ENCODE results near the gene SERINC3.

DNA sequence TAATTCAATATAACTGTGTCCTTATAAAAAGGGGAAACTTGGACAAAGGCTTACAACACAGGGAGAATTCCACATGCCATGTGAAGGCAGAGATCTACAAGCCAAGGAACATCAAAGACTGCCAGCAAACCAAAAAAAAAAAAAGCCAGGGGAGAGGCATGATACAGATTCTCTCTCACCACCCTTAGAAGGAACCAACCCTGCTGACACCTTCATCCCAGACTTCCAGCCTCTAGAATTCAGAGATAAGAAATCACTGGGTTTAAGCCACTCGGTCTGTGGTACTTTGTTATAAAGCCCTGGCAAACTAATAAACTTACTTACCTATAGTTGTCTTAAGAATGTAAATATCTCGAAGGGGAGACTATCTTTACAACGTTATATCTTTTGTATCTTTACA, 4.4 kb downstream of the SERINC3 start:
- TF ChIP-seq, protein P1, sequence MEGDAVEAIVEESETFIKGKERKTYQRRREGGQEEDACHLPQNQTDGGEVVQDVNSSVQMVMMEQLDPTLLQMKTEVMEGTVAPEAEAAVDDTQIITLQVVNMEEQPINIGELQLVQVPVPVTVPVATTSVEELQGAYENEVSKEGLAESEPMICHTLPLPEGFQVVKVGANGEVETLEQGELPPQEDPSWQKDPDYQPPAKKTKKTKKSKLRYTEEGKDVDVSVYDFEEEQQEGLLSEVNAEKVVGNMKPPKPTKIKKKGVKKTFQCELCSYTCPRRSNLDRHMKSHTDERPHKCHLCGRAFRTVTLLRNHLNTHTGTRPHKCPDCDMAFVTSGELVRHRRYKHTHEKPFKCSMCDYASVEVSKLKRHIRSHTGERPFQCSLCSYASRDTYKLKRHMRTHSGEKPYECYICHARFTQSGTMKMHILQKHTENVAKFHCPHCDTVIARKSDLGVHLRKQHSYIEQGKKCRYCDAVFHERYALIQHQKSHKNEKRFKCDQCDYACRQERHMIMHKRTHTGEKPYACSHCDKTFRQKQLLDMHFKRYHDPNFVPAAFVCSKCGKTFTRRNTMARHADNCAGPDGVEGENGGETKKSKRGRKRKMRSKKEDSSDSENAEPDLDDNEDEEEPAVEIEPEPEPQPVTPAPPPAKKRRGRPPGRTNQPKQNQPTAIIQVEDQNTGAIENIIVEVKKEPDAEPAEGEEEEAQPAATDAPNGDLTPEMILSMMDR (optimal IDR thresholded peaks at IDR 0.05 in 1 of 3, IDR thresholded peaks at IDR 0.05 in 1 of 3, conservative IDR thresholded peaks at IDR 0.05 in 1 of 3; ENCODE audit: extremely low read depth in 1 of 3, insufficient read depth in 2 of 3, low read length in 3 of 3), result no peak
- TF ChIP-seq EZH2 (IDR thresholded peaks at IDR 0.05; ENCODE audit: low read length), result no peak
